ELF-1 (cell line): ENCODE results near the gene TBCA.
A peak's percentile ranks its signal among the peaks of the same experiment; 100 is the strongest.

Experiments used
- DNase-seq: peaks from one replicate; pipeline ENCODE4 v3.0.0-alpha.2; 2016; ENCODE audit warnings: low read depth, low spot score

TBCA gene

DNA sequence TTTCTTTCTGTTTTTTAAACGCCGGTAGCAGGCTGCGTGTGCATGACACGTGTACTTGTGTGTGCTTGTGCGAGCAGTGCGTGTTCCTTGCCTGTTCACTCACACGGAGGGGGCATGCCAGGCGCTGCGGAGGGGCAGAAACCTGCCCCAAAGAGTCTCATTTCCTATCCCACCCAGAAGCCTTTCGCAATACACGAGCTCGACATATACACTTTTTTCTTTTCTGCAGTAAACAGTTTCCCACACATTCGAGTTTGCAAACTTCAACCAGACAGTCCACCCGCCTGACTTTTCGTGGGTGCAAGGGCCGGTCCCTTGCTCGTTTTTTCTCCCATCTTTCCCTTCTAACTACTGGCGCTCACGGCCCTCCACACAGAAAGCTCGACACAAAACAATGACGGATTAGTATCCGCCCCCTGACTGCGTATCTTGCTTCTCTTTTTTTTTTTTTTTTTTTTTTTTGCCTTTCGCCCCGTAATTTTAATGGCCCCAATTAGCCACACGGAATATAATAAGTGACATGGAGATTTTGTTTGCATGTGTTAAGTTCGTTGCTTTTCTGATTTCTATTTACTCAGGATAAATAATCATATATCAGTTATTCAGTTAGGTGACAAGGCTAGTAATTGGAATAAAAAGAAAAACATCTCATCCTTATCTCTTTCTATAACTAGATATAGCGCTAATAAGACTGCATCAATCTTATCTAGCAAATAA is 132.3 kb downstream of the TBCA start:
- DNase-seq = no peak

DNA sequence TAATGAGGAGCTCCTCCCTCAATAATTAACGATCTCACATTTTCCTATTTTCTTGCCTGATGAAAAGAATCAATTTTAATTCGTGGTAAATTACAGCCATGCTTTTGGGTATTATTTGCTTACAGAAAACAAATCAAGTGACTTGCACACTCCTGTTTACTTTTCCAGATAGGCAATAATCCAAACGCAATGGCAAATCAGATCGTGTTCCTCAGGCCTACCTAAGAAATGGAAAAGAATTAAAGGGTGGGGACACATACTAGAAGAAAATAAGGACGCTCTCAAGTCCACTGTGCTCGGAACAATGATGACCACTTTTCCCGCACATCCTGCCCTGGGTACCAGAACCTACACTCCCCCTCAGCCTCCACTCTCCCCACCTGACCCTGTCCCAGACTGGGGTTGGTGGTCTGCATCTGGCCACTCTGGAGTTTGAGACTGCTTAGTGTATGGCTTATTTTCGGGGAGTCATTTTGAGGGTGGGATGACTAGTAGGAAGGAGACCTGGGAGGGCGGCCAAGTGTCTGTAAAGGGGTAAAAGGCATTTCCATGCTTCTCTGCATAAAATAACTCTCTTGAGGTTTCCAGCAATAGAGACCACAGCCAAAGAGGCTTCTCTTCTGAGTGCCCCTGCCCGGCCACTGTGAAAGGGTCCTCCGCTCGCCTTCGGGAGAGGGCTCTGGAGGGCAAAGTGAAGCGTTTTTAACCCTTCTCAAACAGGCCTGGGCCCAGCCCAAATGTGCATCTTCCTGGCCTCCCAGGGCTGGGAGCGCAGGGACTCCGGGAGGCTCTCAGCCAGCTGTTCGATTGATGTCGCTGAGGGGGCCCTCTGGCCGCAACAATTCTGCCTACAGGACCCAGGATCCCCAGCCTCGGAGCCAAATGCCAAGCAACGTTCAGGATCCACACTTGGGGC is 133.1 kb downstream of the TBCA start:
- peak; percentile 58 for DNase-seq

DNA sequence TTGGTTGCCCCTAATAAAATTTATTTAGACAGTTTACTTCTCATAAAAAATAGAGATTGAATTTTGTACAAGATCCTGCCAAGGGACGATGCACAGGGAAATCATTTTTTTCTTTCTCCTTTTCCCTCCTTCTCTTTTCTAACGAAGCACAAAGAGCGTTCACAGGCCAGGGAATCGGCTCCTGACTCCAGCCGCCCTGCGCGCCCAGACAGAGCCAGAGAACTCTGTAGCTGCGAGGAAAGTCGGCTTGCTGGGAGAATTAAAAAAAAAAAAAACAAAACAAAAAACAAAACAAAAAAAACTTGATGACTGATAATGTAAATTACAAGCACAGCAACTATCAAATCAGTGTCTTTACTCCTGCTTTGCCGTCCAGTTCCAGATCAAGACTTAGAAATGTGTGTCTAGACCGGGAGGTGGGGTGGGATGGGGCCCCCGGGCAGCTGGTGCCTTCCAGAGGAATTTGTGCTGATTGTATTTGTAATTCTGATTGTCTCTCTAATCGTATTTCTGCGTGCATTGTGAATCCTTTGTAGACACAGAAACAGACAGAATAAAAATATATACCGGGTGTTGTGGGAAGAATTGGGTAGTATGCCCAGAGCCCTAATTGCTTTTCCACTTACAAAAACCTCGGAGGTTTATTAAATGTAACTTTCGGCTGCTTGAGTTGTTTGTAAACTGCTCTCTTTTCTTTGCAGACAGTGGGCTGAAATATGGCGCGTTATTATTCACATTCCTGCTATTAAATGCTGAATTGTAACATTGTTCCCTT is 134.0 kb downstream of the TBCA start:
- DNase-seq = peak; percentile 44

DNA sequence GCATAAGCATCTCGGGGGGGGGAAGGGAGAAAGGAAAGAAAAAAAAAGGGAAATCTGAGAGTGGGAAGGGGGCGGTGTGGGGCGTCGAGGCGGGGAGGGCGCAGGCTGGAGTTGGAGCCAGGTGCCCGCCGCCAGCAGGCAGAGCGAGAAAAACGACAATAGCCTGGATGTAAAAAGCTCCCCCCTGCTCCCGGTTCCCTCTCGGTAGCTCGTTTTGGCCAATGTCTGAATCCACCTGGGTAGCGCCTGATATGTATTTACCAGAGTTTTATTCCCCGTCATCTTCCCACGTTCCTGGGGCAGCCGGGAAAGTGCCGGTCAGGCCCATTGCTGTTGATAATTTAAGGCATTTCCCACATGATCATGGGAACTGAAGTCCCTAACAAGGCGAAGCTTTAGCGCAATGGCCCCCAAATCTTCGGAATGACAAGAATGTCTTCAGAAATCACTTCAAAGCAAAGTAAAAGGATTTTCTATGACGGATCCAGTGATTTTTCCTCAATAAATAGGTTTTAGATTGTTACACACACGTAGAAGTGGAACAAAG is 134.7 kb downstream of the TBCA start:
- DNase-seq = peak; percentile 48
